SK-N-MC (cell line): ENCODE data around the gene PCYT2.

ENCODE experiments used
- DNase-seq: peaks from one replicate; pipeline ENCODE4 v3.0.0-alpha.2; 2011; ENCODE audit warnings: low read depth, low spot score
- H3K27ac ChIP-seq: fragments of 200-600 bp; sonication (generic); 2 replicates; pipeline ENCODE4 v1.5.1; 2016; ENCODE audit warnings: mixed run types
- H3K36me3 ChIP-seq: fragments of 200-600 bp; sonication (generic); 2 replicates; pipeline ENCODE4 v1.6.1; 2017; ENCODE audit warnings: antibody characterized with exemption, low read length, mixed read lengths; ENCODE audit not compliant: insufficient read depth
- H3K4me3 ChIP-seq: fragments of 200-600 bp; sonication (generic); 2 replicates; pipeline ENCODE4 v1.5.1; 2016
- H3K9ac ChIP-seq: fragments of 200-600 bp; sonication (generic); 2 replicates; pipeline ENCODE4 v1.8.0; 2017; ENCODE audit warnings: mixed run types, mixed read lengths; ENCODE audit not compliant: insufficient read length
- H3K9me3 ChIP-seq: fragments of 200-600 bp; sonication (generic); 2 replicates; pipeline ENCODE4 v1.6.1; 2017; ENCODE audit warnings: low read depth, mild to moderate bottlenecking, antibody characterized with exemption, low read length, moderate library complexity, mixed read lengths
- EZH2 ChIP-seq: fragments of 200-600 bp; sonication (generic); IDR thresholded peaks from one replicate; pipeline ENCODE4 v1.6.1; 2017; ENCODE audit warnings: antibody characterized with exemption
- FOXP2 ChIP-seq: optimal IDR thresholded peaks from 2 replicates; pipeline ENCODE3; 2011; ENCODE audit warnings: mild to moderate bottlenecking, moderate library complexity; ENCODE audit not compliant: insufficient read depth; ENCODE audit errors: extremely low read length, control extremely low read depth
- POLR2AphosphoS5 ChIP-seq: IDR thresholded peaks from 2 replicates; pipeline ENCODE4 v1.6.1; 2012; ENCODE audit warnings: mild to moderate bottlenecking, low read depth, low read length, borderline replicate concordance

Gene PCYT2

DNA sequence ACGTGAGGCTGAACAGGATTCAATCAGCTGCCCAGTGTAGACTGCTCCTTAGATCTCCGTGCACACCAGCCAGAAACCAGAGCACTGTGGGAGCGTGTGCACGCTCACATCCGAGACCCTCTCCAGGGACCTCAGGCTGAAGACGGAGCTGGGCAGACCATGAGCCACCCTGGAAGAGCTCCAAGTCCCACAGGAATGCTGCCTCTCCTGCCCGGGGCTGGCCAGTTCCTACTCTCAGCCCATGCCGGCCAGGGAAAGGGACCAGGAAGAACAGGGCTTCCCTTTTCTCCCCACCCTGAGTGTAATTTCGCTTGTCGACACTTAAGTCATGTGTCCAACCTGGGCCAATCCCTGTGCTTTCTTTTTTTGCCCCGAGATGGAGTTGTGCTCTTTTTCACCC, 26.7 kb downstream of the PCYT2 start:
- Histone ChIP-seq H3K27ac (no peak overlapping the region), H3K9me3 (no peaks in the 10 kb centered on the region), H3K4me3 (no peak overlapping the region), H3K36me3 (peaks cover 92% of the 10 kb centered on the region), H3K9ac (no peak overlapping the region)
- no peak for DNase-seq
- TF ChIP-seq FOXP2 (no peak), POLR2AphosphoS5 (no peak), EZH2 (no peak)

DNA sequence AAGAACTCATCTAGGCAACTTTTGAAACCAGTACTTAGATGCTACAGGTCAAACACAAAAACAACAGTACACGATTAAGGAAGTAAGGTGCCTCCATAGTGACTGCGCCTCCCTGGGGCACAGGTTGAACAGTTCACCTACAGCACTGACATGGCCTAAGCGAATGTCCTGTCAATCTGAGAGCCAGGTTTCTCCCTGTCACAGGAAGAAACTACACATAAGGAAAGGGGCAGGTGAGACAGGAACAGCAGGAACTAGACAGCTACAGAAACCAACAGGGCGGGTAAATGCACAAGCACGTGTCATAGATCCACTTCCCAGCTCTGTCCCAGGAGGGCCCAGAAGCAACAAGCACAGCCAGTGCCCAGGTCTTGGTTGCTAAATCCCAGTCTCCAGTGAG, 32.1 kb downstream of the PCYT2 start:
- no peak for TF ChIP-seq FOXP2
- TF ChIP-seq EZH2 = no peak
- TF ChIP-seq POLR2AphosphoS5 = no peak
- H3K4me3 ChIP-seq = no peak overlapping the region
- H3K9me3 ChIP-seq = no peaks in the 10 kb centered on the region
- H3K27ac ChIP-seq = no peak overlapping the region
- no peak for DNase-seq
- no peak overlapping the region for H3K9ac ChIP-seq
- peaks cover 58% of the 10 kb centered on the region for H3K36me3 ChIP-seq

DNA sequence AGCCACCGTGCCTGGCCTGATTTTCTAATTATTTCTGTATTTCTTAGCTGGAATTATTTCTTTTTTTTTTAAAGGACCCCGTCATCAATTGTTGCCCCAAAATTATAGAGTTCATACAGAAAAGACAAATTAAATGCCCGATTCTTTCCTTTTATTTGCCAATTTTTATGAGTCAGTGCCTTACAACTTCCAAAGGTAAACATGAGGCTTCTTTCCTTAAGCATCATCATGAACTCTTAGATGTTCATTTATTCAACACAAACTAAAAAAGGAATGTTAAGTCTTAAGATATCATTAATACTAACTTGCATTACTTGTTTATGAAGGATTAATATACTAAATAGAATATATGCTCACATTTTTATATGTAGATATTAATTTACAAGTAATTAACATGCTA, 32.9 kb downstream of the PCYT2 start:
- TF ChIP-seq POLR2AphosphoS5 = no peak
- DNase-seq = no peak
- Histone ChIP-seq H3K36me3 (peaks cover 52% of the 10 kb centered on the region), H3K4me3 (no peak overlapping the region), H3K27ac (no peak overlapping the region; the same call in 1 of the 2 replicates), H3K9me3 (no peaks in the 10 kb centered on the region), H3K9ac (no peak overlapping the region)

DNA sequence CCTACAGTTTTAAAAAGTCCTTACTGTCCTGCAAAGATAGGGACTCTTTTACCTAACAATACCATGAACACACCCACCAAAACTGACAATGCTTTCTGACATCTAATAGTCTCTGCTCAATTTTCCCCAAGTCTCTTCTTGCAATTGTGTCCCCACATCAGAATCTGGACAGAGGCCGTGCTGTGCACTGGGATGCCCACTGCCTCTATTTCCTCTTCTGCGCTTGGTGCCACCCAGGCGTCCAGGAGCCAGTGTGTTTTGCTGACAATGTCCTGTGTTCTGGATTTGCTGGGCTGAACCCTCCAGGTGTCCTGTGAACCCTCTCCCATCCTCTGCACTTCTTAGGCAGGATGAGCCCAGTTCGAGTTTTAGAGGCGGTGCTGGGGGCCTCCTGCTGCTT, 33.6 kb downstream of the PCYT2 start:
- H3K27ac ChIP-seq = no peak overlapping the region
- H3K9me3 ChIP-seq = no peaks in the 10 kb centered on the region
- no peak overlapping the region for H3K4me3 ChIP-seq
- H3K9ac ChIP-seq = no peak overlapping the region
- DNase-seq = no peak
- peaks cover 51% of the 10 kb centered on the region for H3K36me3 ChIP-seq
- TF ChIP-seq POLR2AphosphoS5 (no peak; the same call in 1 of the 2 replicates), EZH2 (no peak), FOXP2 (no peak)

DNA sequence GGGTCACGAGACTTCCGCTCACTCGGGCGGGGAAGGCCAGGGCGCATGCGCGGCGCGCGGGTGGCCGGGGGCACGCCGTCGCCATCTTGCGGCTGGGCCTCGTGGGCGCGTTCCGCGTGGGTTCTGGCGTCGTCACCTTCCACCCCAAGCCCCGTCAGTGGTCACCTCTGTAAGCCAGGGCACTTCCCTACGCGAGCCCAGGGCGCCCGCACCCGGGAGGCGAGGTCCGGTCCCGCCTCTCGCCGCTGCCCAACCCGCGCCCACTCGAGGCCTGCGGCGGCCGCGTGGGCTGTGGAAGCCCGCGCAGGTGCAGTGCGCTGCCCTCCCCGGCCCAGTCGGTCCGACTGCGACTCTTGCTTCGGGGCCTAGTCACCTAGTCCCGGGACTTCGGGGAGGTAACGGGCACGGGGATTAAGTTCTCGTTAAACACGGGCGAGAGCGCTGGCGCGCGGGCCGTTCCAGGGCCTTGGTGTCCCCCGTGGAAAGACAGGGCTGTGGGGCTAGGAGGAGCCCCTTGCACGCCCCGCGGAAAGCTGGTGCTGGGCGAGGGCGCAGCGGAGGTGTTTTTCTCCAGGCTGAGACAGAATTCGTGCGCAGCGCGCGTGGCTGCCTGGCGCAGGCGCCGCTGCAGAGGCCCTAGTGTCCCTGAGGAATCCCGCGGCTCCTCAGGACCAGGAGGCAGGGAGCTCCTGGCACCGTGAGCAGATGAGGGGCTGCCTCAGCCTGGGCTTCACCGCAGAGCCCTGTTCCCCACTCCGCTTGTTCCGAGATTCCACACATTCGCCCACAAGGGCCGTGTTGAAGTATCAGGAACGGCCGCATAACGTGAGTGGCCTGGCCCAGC, 39.6 kb downstream of the PCYT2 start:
- peak overlapping the region; percentile 99 for H3K4me3 ChIP-seq
- H3K36me3 ChIP-seq = peaks cover 29% of the 10 kb centered on the region
- TF ChIP-seq FOXP2 (no peak), POLR2AphosphoS5 (peak; percentile 82)
- peak overlapping the region; percentile 99 for H3K27ac ChIP-seq
- no peaks in the 10 kb centered on the region for H3K9me3 ChIP-seq
- DNase-seq = no peak
- H3K9ac ChIP-seq = peak overlapping the region; percentile 100

DNA sequence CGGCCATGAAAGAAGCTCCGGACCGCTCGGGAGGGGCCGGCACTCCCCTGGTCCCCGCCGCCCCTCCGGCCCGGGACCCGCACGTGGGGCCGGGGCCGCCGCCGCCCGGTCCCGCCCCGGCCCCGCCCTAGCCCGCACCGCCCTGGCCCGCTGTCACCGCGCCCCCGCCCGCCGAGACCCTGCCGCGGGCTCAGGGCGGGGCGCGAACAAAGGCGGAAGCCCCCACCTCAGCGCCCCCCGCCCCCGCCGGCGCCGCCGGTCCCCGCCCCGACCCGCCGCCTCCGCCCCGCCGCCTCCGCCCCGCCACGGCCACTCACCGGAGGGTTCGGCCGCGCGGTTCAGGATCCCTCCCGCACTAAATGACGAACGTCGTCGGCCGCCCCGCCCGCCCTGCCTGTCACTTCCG, 40.2 kb downstream of the PCYT2 start, which contains the start of gene ARHGDIA:
Gene ARHGDIA (minus strand): TSS at position 357 of the 406 bp plus-strand sequence. CDS start 1,407 bp downstream, outside the sequence.
- Histone ChIP-seq H3K9ac (peak within 1 kb of the TSS; percentile 100), H3K27ac (peak within 1 kb of the TSS; percentile 99), H3K9me3 (no peaks in the 10 kb centered on the region), H3K36me3 (peaks cover 29% of the 10 kb centered on the region), H3K4me3 (peak within 1 kb of the TSS; percentile 99)
- TF ChIP-seq FOXP2 (no peak), EZH2 (no peak), POLR2AphosphoS5 (no peak)
- DNase-seq = no peak

DNA sequence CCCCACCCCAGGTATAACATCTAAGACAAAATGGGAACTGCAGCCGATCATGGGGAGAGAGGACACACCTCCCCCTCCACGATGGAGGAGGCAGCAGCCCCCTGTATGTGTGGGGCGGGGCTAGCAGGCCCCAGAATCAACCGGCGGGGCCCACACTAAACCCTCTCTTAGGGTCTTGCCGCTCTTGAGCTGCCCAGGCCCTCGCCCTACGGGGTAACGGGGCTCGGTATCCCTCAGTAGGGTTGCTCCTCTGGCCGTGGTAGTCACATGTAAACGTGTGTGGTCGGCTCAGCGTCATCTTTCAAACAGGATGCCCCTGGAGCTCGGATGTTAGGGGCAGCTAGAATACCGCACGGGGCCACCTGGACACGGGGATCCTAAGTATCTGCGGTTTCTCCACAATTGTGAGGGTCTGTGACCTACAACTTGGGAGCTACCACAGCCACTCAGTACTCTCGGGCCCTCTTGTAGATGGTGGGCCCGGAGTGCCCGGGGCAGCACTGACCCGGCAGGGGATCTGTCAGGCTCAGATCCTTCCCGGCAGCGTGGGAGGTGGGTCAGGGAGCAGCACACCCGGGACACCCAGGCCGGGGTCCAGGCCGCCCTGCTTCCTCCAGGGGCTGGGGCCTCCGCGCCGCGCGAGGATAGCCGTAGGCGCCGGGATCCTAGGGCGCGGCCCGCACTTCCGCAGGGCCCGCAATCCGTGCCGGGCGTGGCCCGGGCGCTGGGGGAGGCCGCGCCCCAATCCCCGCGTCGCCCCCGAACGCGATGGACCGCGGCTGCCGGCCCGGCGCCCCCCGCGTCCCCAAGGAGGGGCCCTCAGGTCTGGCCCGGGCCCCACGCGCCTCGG, 40.8 kb downstream of the PCYT2 start:
- peak overlapping the region; percentile 94 for H3K9ac ChIP-seq
- peak overlapping the region; percentile 81 for H3K27ac ChIP-seq
- no peaks in the 10 kb centered on the region for H3K9me3 ChIP-seq
- H3K4me3 ChIP-seq = peak overlapping the region; percentile 82
- TF ChIP-seq FOXP2 = no peak
- no peak for TF ChIP-seq EZH2
- no peak; the same call in 1 of the 2 replicates for TF ChIP-seq POLR2AphosphoS5
- no peak for DNase-seq
- H3K36me3 ChIP-seq = peaks cover 29% of the 10 kb centered on the region
